ENCODE results near the gene CDH4. TPM values are rescaled to one million over a fixed set of nuclear protein-coding genes. Genes with fewer than 3 reads are reported as not detected.

Gene CDH4
- total and polyA plus RNA-seq, 2 donors (not counting 3 experiments of a cell fraction or from before 2014, with no cell fraction given), result 0.17 to 0.51 TPM

GRCh38 chr20:61350500-61351250 is 98.6 kb downstream of the CDH4 start:
- intact Hi-C loops (cut with micrococcal nuclease), result no loop called here

More at GRCh38 chr20:61350500-61351250, 98.6 kb downstream of the CDH4 start:
- Histone ChIP-seq H3K9me1 (replicated peaks; ENCODE audit: control insufficient read depth, extremely low read depth, insufficient read depth, low read length) (no peaks in the 10 kb centered on the region), H3K27ac (ENCODE audit: insufficient read depth, low read depth, low read length) (no peak overlapping the region), H4K20me1 (replicated peaks; ENCODE audit: control insufficient read depth, extremely low read depth, insufficient read depth, low read length) (no peaks in the 10 kb centered on the region), H3K9ac (replicated peaks; ENCODE audit: extremely low read depth, insufficient read depth, low read length) (no peak overlapping the region), H3K36me3 (ENCODE audit: control insufficient read depth in 2 of 2, extremely low read depth in 1 of 2, insufficient read depth in 2 of 2, low read length in 2 of 2) (no peaks in the 10 kb centered on the region), H3K4me2 (ENCODE audit: insufficient read depth, low read length) (no peak overlapping the region), H3K9me3 (replicated peaks; ENCODE audit: control insufficient read depth, insufficient read depth, low read length) (peaks cover 6% of the 10 kb centered on the region), H2AFZ (ENCODE audit: low read depth, low read length) (no peak overlapping the region), H3K4me1 (ENCODE audit: control insufficient read depth, extremely low read depth, insufficient read depth, low read length) (no peaks in the 10 kb centered on the region), H3K27me3 (ENCODE audit: control insufficient read depth in 2 of 2, insufficient read depth in 2 of 2, low read length in 2 of 2) (no peaks in the 10 kb centered on the region), H3K79me2 (ENCODE audit: control insufficient read depth, insufficient read depth, low read length) (no peaks in the 10 kb centered on the region), H3K4me3 (replicated peaks in 1 of 3; ENCODE audit: insufficient read depth in 1 of 3, low read depth in 1 of 3, low read length in 3 of 3) (no peak overlapping the region)
- TF ChIP-seq POLR2AphosphoS5 (IDR thresholded peaks at IDR 0.05; ENCODE audit: insufficient read depth, low read depth, low read length) (no peak), MYC (IDR thresholded peaks at IDR 0.05; ENCODE audit: low read depth, low read length) (no peak), GATA2 (IDR thresholded peaks at IDR 0.05; ENCODE audit: insufficient read depth, insufficient read length, low read depth, low read length) (no peak), POLR2A (IDR thresholded peaks at IDR 0.05; ENCODE audit: low read depth, low read length) (no peak), EZH2 (IDR thresholded peaks at IDR 0.05; ENCODE audit: borderline replicate concordance, low read depth, low read length, severe bottlenecking) (no peak), FOS (IDR thresholded peaks at IDR 0.05; ENCODE audit: borderline replicate concordance, insufficient read depth, low read length) (no peak), MAX (IDR thresholded peaks at IDR 0.05; ENCODE audit: insufficient read depth, insufficient read length) (no peak), JUN (IDR thresholded peaks at IDR 0.05; ENCODE audit: borderline replicate concordance, insufficient read depth, insufficient read length, low read depth) (no peak)
- TF ChIP-seq, protein P1, sequence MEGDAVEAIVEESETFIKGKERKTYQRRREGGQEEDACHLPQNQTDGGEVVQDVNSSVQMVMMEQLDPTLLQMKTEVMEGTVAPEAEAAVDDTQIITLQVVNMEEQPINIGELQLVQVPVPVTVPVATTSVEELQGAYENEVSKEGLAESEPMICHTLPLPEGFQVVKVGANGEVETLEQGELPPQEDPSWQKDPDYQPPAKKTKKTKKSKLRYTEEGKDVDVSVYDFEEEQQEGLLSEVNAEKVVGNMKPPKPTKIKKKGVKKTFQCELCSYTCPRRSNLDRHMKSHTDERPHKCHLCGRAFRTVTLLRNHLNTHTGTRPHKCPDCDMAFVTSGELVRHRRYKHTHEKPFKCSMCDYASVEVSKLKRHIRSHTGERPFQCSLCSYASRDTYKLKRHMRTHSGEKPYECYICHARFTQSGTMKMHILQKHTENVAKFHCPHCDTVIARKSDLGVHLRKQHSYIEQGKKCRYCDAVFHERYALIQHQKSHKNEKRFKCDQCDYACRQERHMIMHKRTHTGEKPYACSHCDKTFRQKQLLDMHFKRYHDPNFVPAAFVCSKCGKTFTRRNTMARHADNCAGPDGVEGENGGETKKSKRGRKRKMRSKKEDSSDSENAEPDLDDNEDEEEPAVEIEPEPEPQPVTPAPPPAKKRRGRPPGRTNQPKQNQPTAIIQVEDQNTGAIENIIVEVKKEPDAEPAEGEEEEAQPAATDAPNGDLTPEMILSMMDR (IDR thresholded peaks at IDR 0.05; ENCODE audit: extremely low read depth in 1 of 2, insufficient read depth in 1 of 2, low read depth in 1 of 2, low read length in 2 of 2), result no peak
- ChIA-PET CTCF (no interaction called here), POLR2A (no interaction called here)
- no peak for FAIRE-seq
- DNase-seq (ENCODE audit: low read depth, low spot score), result no peak
- BruUV-seq (replicated peaks), result no TSS peak
- dilution Hi-C loops (cut with MboI; ENCODE audit: extremely low pct_ligation_motif_present, low sequenced_read_pairs), result no loop called here

Data from endothelial cell of umbilical vein (primary cell).